Liver (tissue), 9 donors: ENCODE results near the gene GPRC5D. TPM values are rescaled to one million over a fixed set of nuclear protein-coding genes. Genes with fewer than 3 reads are reported as not detected.

Experiments
- DNase-seq: peaks from one replicate; pipeline ENCODE4 v3.0.0-alpha.2; 2017; ENCODE audit warnings: low spot score
- H3K27ac ChIP-seq, 2 donors: one replicate each; pipeline ENCODE4 v1.7.0; 2013; ENCODE audit warnings: inconsistent platforms in 2 of 2, low read length in 2 of 2, control low read depth in 1 of 2, low read depth in 1 of 2, mild to moderate bottlenecking in 1 of 2
- H3K27me3 ChIP-seq, 4 donors: one replicate each; pipeline versions ENCODE4 v1.6.1 to v1.7.0; 2013; ENCODE audit warnings: low read length in 3 of 4, inconsistent platforms in 1 of 4, mild to moderate bottlenecking in 1 of 4, moderate library complexity in 1 of 4; ENCODE audit not compliant: control insufficient read depth in 4 of 4, insufficient read depth in 4 of 4
- H3K36me3 ChIP-seq, 4 donors: one replicate each; pipeline versions ENCODE4 v1.6.1 to v1.7.0; 2013; ENCODE audit warnings: low read length in 3 of 4, mild to moderate bottlenecking in 3 of 4, low read depth in 1 of 4, moderate library complexity in 1 of 4; ENCODE audit not compliant: control insufficient read depth in 4 of 4, insufficient read depth in 3 of 4
- H3K4me1 ChIP-seq, 4 donors: one replicate each; pipeline versions ENCODE4 v1.6.1 to v1.7.0; 2013; ENCODE audit warnings: low read length in 3 of 4, mild to moderate bottlenecking in 3 of 4, moderate library complexity in 1 of 4; ENCODE audit not compliant: control insufficient read depth in 4 of 4, insufficient read depth in 4 of 4
- H3K4me3 ChIP-seq, 3 donors: one replicate each; pipeline versions ENCODE4 v1.6.1 to v1.7.0; 2013; ENCODE audit warnings: low read length in 3 of 3, control low read depth in 1 of 3, low read depth in 1 of 3, mild to moderate bottlenecking in 1 of 3
- H3K9ac ChIP-seq, 2 donors: one replicate each; pipeline ENCODE4 v1.7.0; 2013; ENCODE audit warnings: low read length in 2 of 2, mild to moderate bottlenecking in 2 of 2, moderate library complexity in 2 of 2, control low read depth in 1 of 2, low read depth in 1 of 2
- H3K9me3 ChIP-seq, 4 donors: one replicate each; pipeline versions ENCODE4 v1.6.1 to v1.7.0; 2013; ENCODE audit warnings: low read length in 3 of 4; ENCODE audit not compliant: control insufficient read depth in 4 of 4
- ATF3 ChIP-seq: IDR thresholded peaks from 2 replicates; pipeline ENCODE4 v1.6.1; 2016; ENCODE audit warnings: antibody characterized with exemption
- CTCF ChIP-seq: fragments of 150-350 bp; IDR thresholded peaks from 2 replicates; pipeline ENCODE4 v1.5.1; 2017; ENCODE audit warnings: improper control_type of control experiment, low read depth, low read length; ENCODE audit not compliant: missing input control
- EGR1 ChIP-seq, 2 donors: IDR thresholded peaks; 2 replicates each; pipeline ENCODE4 v1.6.1; 2016 to 2018; ENCODE audit warnings: antibody characterized with exemption in 2 of 2, low read depth in 2 of 2
- FOXA1 ChIP-seq: IDR thresholded peaks from 2 replicates; pipeline ENCODE4 v1.6.1; 2016; ENCODE audit warnings: antibody characterized with exemption
- FOXA2 ChIP-seq: IDR thresholded peaks from 2 replicates; pipeline ENCODE4 v1.6.1; 2016; ENCODE audit warnings: antibody characterized with exemption
- GABPA ChIP-seq, 2 donors: IDR thresholded peaks in 1 of 2; conservative IDR thresholded peaks in 1 of 2; 2 replicates each; pipeline ENCODE4 v1.6.1; 2016; ENCODE audit warnings: antibody characterized with exemption in 2 of 2, mild to moderate bottlenecking in 1 of 2, moderate library complexity in 1 of 2
- HNF4A ChIP-seq, 2 donors: conservative IDR thresholded peaks; 2 replicates each; pipeline ENCODE4 v1.6.1; 2016; ENCODE audit warnings: antibody characterized with exemption in 2 of 2, mild to moderate bottlenecking in 2 of 2
- HNF4G ChIP-seq: IDR thresholded peaks from 2 replicates; pipeline ENCODE4 v1.6.1; 2016; ENCODE audit warnings: antibody characterized with exemption
- JUND ChIP-seq, 2 donors: IDR thresholded peaks; 2 replicates each; pipeline ENCODE4 v1.6.1; 2016; ENCODE audit warnings: antibody characterized with exemption in 2 of 2
- MAX ChIP-seq: IDR thresholded peaks from 2 replicates; pipeline ENCODE4 v1.6.1; 2016; ENCODE audit warnings: antibody characterized with exemption
- NR2F2 ChIP-seq: IDR thresholded peaks from 2 replicates; pipeline ENCODE4 v1.6.1; 2016; ENCODE audit warnings: antibody characterized with exemption
- RAD21 ChIP-seq, 2 donors: IDR thresholded peaks; 2 replicates each; pipeline ENCODE4 v1.6.1; 2016; ENCODE audit warnings: antibody characterized with exemption in 2 of 2, mild to moderate bottlenecking in 2 of 2
- REST ChIP-seq: IDR thresholded peaks from 2 replicates; pipeline ENCODE4 v1.6.1; 2016; ENCODE audit warnings: antibody characterized with exemption, mild to moderate bottlenecking
- RXRA ChIP-seq, 2 donors: IDR thresholded peaks; 2 replicates each; pipeline ENCODE4 v1.6.1; 2017 to 2018; ENCODE audit warnings: antibody characterized with exemption in 2 of 2, mild to moderate bottlenecking in 1 of 2
- SP1 ChIP-seq: IDR thresholded peaks from 2 replicates; pipeline ENCODE4 v1.6.1; 2018; ENCODE audit warnings: antibody characterized with exemption, mild to moderate bottlenecking
- TAF1 ChIP-seq: conservative IDR thresholded peaks from 2 replicates; pipeline ENCODE4 v1.6.1; 2016; ENCODE audit warnings: antibody characterized with exemption, mild to moderate bottlenecking
- YY1 ChIP-seq: IDR thresholded peaks from 2 replicates; pipeline ENCODE4 v1.6.1; 2016; ENCODE audit warnings: antibody characterized with exemption, mild to moderate bottlenecking
- ZBTB33 ChIP-seq: IDR thresholded peaks from 2 replicates; pipeline ENCODE4 v1.6.1; 2016; ENCODE audit warnings: antibody characterized with exemption
- WGBS: extraction: QIAGEN DNeasy Blood & Tissue Kit; methylation state at CpG from one replicate; pipeline ENCODE4 v1.1.7; 2013; 5-methylcytosine and 5-hydroxymethylcytosine counted together
- polyA plus RNA-seq, 2 donors: library from polyadenylated mRNA; stranded (reverse) in 1 of 2; unstranded in 1 of 2; fragments of 200-250 nt in 1 of 2; fragments of >200 nt in 1 of 2; fragmentation: Nextera tagmentation in 1 of 2; extraction: Ambion mirVana in 1 of 2; gene quantifications; one replicate each; pipeline versions ENCODE4 v1.2.1 to v1.2.3, GENCODE V29; 2013 to 2015
- total RNA-seq, 2 donors: library from RNA; depleted of rRNA; stranded (reverse); fragments of >200 nt; gene quantifications; one replicate each; pipeline ENCODE4 v1.2.3, GENCODE V29; 2014
- donor health status: healthy.
- donor health status: healthy.
- donor health status: healthy.
- donor health status: healthy.
- donor health status: healthy.

GPRC5D gene
- total and polyA plus RNA-seq, 4 donors = 0.13 to 0.17 TPM; not detected in 2

- TF ChIP-seq RAD21 (IDR thresholded peaks at IDR 0.05) (no peak), HNF4A (conservative IDR thresholded peaks at IDR 0.05) (no peak), NR2F2 (no peak), CTCF (no peak), TAF1 (no peak), RXRA (IDR thresholded peaks at IDR 0.05) (no peak), FOXA1 (no peak), ATF3 (no peak), JUND (IDR thresholded peaks at IDR 0.05) (no peak), EGR1 (IDR thresholded peaks at IDR 0.05; ENCODE audit: low read depth in 2 of 2) (no peak), SP1 (no peak), ZBTB33 (no peak), GABPA (IDR thresholded peaks at IDR 0.05 in 1 of 2, conservative IDR thresholded peaks at IDR 0.05 in 1 of 2) (no peak), REST (no peak), YY1 (no peak), FOXA2 (no peak), HNF4G (no peak), MAX (no peak)
- Histone ChIP-seq H3K27ac (no peak overlapping the region), H3K9ac (no peak overlapping the region), H3K27me3 (no peaks in the 10 kb centered on the region), H3K9me3 (no peaks in the 10 kb centered on the region), H3K36me3 (no peaks in the 10 kb centered on the region), H3K4me3 (no peak overlapping the region), H3K4me1 (no peaks in the 10 kb centered on the region)
- no peak for DNase-seq
- 54% methylated on average over 4 of the region's 4 CpGs for WGBS
These were observed 42.6 kb downstream of the GPRC5D start for GRCh38 chr12:12909228-12909994.
